CD4-positive, alpha-beta T cell treated with Interleukin-4 for 4 hours (primary cell): ENCODE measurements around the gene NAXD.
"Not testable (repeated sequence)": the region's sequence is repeated elsewhere in the genome, so short reads cannot be mapped to it uniquely, and the experiment has no call there.

Experiments
- DNase-seq: peaks from one replicate; pipeline ENCODE4 v3.0.0-alpha.2; 2020

NAXD gene

GRCh38 chr13:110669036-110669435 is 53.7 kb downstream of the NAXD start:
- no peak for DNase-seq

DNA sequence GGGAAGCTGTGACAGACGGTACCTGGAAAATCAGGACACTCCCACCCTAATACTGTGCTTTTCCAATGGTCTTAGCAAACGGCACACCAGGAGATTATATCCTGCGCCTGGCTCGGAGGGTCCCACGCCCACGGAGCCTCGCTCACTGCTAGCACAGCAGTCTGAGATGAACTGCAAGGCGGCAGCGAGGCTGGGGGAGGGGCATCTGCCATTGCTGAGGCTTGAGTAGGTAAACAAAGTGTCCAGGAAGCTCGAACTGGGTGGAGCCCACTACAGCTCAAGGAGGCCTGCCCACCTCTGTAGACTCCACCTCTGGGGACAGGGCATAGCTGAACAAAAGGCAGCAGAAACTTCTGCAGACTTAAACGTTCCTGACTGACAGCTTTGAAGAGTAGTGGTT is 54.5 kb downstream of the NAXD start:
- DNase-seq, result not testable (repeated sequence)

DNA sequence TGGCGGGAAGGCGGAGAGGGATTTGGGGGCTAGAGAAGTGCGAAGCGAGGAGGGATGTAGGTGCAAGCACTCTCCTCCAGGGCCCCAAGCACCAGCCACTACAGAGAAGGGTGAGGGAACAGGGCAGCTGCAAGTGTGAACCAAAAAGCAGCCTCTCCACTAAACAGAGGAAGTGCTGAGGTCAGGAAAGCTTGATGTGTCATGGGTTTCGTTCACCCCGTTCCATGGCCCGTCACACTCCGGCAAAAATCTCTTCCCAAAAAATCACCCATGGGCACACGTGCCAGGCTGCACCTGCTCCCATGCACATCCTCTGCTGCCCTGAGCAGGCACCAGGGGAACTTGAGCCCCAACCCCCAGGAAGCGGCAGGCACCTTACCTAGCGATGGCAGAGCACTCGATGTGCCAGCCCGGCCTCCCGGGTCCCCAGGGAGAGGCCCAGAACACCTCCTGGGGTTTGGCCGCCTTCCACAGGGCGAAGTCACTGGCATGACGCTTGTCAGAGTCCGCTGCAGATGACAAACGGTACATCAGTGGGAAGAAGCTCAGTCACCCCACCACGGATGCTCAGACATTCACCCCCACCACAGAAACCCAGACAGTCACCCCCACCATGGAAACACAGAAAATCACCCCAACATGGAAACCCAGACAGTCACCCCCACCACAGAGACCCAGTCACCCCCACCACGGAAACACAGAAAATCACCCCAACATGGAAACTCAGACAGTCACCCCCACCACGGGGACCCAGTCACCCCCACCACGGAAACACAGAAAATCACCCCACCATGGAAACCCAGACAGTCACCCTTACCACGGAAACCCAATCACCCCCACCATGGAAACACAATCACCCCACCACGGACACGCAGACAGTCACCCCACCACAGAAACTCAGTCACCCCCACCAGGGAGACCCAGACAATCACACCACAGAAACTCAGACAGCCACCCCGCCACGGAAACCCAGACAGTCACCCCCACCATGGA is 61.5 kb downstream of the NAXD start:
- DNase-seq, result peak; percentile 33

DNA sequence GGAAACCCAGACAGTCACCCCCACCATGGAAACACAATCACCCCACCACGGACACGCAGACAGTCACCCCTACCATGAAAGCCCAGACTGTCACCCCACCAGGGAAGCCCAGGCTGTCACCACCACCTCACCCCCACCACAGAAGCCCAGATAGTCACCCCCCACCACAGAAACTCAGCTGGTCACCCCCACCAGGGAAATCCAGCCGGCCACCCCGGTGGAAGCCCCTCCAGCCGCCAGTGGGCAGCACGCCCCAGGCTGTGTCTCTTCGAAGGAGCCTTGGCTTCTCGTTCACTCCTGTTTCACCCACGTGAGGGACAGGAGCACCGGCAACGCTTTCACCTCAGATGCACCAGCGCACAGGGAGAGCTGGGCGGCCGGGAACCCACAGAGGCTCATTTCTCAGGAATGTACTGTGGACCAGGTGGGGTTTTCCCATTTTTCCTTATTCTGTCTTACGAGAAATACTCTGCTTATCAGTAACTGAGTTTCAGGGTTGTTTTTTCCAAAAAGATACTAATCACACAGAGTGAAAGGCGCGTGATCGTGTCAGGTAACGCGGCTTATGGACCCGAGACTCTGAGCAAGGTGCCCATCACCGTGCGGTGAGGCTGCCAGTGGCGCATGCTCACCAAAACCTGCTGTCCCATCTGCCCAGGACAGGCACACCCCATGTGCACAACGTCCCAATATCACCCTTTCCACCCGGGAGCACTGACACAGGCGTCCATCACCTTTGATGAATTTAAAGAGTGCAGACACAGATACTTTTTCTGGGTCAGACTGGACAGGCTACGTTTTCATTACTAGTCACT is 62.6 kb downstream of the NAXD start:
- no peak for DNase-seq

DNA sequence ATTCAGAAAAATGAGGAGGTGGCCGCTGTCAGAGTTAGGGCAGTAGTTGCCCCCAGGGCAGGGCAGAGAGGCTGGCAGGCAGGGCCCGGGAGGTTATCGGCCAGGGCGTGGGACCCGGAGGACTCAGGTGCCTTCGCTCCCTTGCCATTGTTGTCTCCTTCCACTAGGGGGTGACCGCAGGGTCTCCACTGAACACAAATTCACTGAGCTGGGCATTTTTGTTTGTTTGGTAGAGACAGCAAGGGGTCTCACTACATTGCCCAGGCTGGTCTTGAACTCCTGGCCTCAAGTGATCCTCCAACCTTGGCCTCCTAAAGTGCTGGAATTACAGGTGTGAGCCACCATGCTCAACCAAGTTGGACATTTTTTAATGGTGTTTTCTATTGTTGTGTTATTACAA is 65.5 kb downstream of the NAXD start:
- DNase-seq, result no peak

- no peak for DNase-seq
Measured at GRCh38 chr13:110681868-110682550, 66.7 kb downstream of the NAXD start.

DNA sequence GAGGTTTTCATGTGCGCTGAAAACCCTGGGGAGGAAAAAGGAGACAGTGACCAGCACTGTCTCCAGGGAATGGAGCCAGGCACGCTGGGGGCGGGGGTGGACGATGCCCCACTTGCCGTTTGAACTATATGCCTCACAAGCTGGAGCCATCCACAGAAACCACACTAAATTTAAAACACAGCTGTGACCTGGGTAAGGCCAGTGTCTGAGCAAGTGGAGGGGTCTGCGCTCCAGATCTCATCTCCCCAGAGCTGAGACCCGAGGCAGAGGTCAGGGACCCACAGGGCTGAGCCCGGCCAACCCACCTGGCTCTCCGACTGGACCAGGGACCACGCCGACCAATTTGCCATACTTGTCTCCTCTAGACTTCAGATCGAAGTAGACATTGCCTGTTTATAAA is 67.4 kb downstream of the NAXD start:
- DNase-seq, result no peak

GRCh38 chr13:110683203-110683883 is 68.0 kb downstream of the NAXD start:
- peak; percentile 31 for DNase-seq

DNA sequence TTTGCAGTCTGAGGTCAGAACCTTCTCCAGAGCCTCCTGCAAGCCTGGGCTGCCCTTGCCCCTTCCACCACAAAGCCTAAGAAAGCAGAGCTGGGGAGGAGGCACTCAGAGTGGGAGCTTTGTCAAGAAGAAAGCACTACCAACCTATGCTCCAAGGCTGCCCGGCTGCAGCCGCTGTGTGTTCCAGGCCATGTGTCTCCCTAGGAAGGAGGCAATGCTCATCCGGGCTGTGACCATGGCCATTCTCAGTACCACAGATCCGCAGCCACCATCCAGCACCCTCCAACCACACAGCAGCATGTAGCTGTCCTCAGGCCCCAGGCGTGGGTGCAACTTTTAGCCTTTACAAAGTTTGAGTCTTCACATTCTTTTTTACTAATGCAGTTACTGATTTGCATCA is 68.6 kb downstream of the NAXD start:
- no peak for DNase-seq

DNA sequence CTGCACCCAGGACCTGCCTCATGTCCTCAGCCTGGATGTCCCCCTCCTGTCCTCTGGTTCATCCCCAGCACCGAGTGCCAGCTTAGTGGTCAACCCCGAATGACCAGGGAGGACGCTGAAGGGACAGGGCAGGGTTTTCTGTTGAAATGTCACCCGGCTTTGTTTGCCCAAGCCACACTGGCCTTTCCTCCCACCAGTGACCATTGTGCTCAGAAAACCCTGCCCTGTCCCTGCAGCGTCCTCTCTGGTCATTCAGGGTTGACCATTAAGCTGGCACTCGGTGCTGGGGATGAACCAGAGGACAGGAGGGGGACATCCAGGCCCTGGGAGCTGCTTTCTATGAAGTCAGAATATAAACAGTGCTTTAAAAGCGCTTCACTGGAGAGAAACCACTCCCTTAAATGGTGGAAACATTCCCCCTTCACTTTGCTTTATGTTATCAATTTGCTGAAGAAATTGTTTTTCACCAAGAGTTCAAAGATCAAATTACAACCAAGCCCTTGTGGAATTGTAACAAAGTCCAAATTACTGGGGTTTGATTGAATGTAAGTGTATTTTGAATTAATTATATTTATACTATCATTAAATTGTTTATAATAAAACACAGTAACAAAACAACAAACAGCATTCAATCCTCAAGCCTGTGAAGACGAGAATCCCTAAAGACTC is 69.2 kb downstream of the NAXD start:
- no peak for DNase-seq

DNA sequence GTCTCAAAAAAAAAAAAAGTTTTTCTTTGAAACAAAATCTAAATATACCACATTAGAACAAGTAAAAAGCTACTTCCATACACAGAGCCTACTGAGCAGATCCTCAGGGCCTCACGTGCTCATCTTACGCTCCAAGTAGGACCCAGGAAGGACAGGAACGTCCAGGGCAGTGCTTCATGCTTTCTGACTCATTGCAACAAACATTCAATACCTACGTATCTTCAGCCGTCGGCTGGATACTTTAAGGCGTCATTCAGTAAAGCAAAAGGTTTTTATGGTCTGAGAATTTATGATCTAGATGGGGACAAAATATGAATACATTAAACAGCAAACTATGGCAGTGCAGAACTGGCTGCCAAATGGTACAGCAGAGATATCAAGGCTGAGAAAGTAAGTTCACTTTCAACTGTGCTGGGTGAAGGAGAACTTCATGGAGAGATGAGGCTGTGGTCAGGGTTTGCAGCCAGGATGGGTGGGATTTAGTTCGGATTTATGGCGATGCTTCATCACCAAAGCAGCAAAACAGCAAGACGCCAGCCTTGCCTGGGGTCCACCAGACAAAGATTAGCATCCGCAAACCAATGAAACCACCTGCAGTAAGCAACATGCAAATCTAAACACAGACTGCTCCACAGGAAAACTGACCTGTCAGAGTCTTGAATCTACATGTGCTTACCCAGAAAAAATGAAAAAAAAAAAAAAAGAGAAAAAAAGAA is 70.1 kb downstream of the NAXD start:
- DNase-seq, result no peak

- DNase-seq, result no peak
Measured at GRCh38 chr13:110687736-110688135, 72.4 kb downstream of the NAXD start.

DNA sequence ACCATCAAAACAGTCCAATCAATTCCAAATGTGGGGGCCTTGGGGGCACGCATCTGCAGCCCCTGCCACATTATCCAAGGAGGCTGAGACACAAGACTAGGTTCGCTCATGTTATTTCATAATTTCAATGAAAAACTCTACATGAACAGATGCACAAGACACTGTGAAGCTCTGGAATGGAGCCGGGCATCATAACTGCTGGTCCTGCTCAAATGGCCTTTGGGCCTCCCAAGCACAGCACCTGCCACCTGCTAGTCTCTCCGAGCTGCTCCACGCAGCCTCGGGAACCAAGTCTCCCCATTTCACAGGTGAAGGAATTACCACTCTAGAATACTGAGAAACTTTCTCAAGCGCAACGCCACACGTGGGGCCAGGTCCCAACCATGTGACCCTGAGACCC is 73.7 kb downstream of the NAXD start:
- no peak for DNase-seq
